T1000 (cell line): ENCODE data around the gene TMEM178A.
"Not testable (repeated sequence)": the region's sequence is repeated elsewhere in the genome, so short reads cannot be mapped to it uniquely, and the experiment has no call there.

Experiments
- DNase-seq: peaks from one replicate; lab custom pipeline; 2025; ENCODE audit warnings: mixed read lengths; lab: John Stamatoyannopoulos, UW

The TMEM178A gene

DNA sequence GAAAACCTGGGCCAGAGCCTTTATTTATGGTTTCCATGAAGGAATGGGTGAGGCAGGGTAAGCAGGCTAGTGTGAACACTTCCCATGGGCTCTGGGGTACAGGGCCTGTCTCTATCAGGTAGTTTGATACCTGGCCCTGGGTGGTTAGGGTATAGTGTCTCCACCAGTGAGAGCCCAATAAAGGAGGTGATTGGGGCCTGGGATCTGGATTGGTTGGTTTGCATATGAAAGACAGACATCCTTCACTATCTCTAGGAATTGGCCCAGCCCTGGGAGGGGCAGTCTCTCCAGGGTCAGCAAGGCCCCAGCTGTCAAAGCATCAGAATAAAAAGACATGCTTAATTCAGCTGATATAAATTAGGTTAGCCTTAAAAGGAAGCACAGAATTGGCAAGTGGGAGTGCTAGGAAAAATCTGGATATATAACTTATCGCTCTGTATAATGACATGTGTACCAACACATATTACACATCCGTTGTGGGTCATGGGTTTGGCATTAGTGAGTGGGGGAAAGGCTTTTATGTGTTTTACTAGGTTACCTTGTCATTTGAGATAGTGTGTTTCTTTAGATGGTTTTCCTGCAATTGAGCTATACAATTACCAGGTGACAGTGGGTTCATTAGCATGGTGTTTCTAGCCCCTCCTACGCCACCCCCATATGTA lies 18.5 kb upstream of the TMEM178A start:
- DNase-seq = no peak

- DNase-seq = no peak
These were observed 17.1 kb upstream of the TMEM178A start for GRCh38 chr2:39648580-39648979.

- no peak for DNase-seq
These were observed 16.2 kb upstream of the TMEM178A start for GRCh38 chr2:39649511-39649910.

DNA sequence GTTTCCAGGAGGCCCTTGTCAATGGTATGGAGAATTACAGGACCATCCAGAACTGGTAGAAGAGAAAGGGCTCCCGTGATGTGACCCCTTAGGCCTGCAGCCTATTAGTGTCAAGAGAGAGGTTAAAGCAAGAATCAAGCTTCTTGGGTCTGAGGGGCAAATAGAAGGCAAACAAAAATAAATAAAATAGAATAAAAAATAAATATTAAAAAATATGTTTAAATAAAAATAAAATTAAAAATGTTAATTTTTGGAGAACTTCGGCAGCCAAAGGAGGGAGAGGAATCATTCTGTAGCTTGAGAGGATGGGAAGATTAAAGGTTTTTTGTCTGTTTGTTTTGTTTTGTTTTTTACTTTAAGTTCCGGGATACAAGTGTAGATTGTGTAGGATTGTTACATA lies 15.2 kb upstream of the TMEM178A start:
- no peak for DNase-seq

DNA sequence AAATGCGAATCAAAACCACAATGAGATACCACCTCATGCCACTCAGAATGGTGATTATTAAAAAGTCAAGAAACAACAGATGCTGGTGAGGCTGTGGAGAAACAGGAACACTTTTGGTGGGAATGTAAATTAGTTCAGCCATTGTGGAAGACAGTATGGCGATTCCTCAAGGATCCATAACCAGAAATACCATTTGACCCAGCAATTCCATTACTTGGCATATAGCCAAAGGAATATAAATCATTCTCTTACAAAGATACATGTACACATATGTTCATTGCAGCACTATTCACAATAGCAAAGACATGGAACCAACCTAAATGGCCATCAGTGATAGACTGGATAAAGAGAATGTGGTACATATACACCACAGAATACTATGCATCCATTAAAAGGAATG lies 9.5 kb upstream of the TMEM178A start:
- DNase-seq = not testable (repeated sequence)

DNA sequence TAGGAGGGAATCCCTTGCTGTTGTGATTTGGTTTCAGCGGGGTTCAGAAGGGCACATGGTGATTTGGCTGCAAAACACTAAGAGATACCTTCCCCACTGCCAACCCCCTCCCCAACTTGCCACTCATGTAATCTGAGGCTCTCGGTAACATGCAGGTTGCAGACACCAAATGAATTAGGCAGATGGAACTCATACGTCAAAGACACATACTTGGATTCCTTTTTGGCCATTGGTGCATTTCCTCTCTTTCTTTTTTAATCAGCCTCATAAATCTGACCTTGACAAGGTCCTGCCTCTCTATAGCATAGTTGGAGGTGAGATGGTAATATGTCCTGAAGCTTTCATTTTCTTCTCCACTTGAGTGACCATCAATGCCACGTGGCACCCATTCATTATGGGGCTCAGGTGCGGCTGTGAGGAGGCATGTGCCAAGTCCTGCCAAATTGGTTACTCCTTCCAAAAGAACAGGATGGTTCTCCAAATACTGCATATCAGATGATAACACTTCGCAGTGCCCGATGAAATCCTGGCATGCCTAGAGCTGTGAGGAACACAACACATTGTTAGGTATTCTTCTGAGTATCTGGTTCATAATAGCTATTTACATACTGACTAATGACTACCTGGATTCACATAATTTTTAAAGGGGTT lies 8.3 kb upstream of the TMEM178A start:
- DNase-seq = no peak

- DNase-seq = no peak
These were observed 7.3 kb upstream of the TMEM178A start for GRCh38 chr2:39658371-39658770.

GRCh38 chr2:39659765-39660611 lies 5.7 kb upstream of the TMEM178A start:
- no peak for DNase-seq

DNA sequence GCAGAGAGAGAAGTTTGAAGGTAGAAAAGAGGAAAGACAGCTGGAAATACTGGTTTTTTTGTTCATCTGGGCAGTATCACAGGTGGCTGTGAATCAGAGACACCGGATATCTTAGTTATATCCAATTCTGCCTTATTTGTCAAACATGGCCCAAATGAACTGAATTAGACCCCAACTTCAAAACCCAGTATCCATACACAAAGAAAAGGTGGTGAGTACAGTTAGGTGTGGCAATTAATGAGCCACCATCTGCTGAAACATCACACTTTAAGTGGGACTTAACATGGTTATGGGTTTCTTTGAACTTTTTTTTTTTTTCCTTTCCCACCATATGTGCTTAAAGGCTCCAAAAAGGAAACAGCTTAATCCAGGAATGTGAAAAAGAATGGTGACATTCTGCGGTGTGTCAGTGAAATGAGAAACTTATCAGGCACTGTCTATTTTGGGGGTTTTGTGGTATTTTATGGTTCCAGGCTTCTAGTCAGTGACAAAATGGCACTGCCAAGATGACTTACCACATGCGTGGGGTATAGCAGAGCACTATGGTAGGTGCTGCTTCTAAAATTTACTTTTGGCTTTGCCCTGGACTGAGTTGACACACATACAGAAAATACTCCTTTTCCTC lies 5.0 kb upstream of the TMEM178A start:
- no peak for DNase-seq

- no peak for DNase-seq
These were observed 3.9 kb upstream of the TMEM178A start for GRCh38 chr2:39661826-39662225.

GRCh38 chr2:39663187-39663930 lies 2.4 kb upstream of the TMEM178A start:
- DNase-seq = no peak

DNA sequence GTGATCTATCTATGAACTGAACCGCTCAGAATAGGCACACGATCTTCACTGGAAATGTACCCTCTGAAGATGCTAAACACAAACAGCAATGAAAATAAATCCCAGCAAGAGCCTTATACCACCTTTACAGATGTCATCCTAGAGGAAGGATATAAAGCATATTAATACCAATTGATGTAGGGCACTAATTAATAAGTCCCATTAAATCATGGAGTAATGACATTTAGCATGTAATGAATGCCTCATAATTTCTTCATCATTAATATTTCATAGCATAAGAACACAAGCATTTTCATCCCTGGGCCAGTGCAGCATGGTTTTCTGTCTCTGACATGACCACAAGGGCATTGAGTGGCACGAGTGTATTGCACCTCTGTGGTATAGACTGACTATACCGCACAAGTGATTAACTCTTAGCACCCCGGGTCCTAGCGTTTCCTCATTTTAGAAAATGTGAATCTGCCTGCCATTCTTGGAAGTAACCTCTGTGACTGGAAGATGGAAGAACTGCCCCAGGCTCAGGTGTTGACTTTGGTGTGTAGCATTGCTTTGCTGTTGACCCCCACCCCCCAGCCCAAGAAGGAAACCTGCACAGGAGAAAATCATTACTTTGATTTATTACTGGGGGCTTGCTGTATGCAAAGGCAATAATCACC lies 1.4 kb upstream of the TMEM178A start:
- DNase-seq = no peak

- DNase-seq = no peak
These were observed 677 bp upstream of the TMEM178A start for GRCh38 chr2:39664888-39665591.

DNA sequence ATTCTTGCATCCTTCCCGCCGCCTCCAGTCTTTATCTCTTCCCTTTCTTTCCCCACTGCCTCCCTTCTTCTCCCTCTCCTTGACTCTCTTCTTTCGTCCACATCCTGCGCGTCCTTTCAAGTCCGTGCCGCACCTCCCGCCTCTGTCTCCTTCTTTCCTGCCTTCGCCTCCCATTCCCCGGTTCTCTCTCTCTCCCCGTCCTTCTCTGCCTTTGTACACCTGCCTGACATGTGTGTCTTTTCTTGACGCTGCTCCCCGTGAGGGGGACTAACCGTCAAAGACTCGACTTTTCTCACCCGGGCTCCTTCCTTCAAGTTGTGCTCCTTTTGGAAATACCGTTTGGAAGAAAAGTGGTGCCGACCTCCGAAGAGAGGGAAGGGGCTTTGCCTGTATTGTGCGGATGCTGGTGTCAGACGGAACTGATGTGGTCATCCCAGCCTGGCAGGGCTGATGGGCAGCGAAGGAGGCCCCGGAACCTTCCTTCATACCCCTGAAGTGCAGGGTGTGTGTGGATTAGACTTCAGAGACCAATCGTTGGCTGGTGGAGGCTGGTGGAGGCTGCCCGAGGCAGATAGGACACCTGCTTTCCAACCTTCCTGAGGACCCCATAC lies 879 bp downstream of the TMEM178A start:
- DNase-seq = no peak

GRCh38 chr2:39667104-39667885 lies 1.6 kb downstream of the TMEM178A start:
- DNase-seq = no peak

GRCh38 chr2:39667886-39668276 lies 2.2 kb downstream of the TMEM178A start:
- DNase-seq = no peak

DNA sequence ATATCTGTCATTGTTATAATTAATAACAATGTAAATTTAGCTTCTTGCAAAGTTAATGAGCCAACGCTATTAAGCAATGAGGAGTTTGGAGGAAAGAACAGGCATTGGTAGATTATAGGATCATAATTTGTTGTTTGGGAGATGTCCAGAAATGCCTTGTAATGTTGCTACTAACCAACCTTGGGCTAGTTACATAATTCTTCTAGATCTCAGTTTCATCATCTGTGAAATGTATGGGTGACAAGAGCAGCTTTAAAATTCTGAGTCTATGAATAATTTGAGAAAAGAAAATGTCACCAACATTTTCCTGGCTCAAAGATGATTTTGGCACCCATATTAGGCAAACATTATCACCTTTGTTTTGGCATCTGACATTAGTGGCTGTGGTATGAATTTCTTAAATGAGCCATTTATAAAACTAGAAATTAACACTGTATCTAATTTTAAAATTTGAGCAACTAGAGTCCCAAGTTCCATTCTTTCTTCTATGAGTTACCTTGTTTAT lies 2.9 kb downstream of the TMEM178A start:
- no peak for DNase-seq

GRCh38 chr2:39671604-39672003 lies 5.9 kb downstream of the TMEM178A start:
- no peak for DNase-seq

DNA sequence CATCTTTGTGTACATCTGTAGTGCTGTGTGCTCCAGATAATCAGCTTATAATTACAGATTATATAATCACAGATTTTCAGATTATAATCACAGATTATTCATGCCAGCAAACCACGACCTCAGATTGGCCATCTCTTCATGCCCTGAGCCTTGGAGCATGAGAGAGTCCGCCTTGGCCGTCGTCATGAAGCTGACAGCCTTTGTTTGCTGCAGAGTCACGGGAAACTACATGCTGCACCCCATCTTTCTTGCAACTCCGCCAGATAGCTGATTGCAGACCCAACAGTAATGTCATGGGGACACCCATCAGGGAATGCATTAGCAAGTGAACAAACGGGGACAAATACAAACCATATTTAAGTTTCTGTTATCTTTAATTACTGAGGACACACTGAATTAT lies 7.3 kb downstream of the TMEM178A start:
- DNase-seq = no peak
